ENCODE measurements around the gene TBC1D22B. TPM values are rescaled to one million over a fixed set of nuclear protein-coding genes. Genes with fewer than 3 reads are reported as not detected.

Gene TBC1D22B
- total and polyA plus RNA-seq, 7 donors, result 6.1 to 10.8 (median 7.2) TPM

DNA sequence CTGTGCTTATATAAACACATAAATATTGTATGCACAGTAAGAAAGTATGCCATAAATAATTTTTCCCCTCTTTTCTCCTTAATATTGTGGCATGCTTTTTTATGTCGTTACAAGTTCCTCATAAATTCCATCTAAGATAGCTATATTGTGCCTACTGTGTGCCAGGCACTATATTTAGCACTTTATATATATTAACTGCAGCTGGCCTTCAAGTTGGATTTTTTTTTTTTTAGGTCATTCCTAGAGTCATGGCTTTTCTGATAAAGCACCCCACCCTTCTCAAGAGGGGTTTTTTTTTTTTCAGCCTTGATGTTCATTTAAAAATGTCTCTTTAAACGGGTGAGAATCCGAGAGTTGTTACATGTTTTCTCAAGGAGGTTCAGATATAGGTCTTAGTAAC is 53.4 kb downstream of the TBC1D22B start:
- WGBS, 2 donors, result 89 to 91% methylated on average over 3 of the region's 3 CpGs
- Histone ChIP-seq H3K36me3 (peaks cover 6 to 28% (median 9%) of the 10 kb centered on the region in 4 donors), H3K9me3 (no peaks in the 10 kb centered on the region), H3K4me3 (no peak overlapping the region), H3K27ac (no peak overlapping the region), H3K4me1 (peaks cover 0 to 37% (median 32%) of the 10 kb centered on the region in 4 donors), H3K27me3 (no peaks in the 10 kb centered on the region)
- intact Hi-C loops (cut with DNase I), result no loop called here
- TF ChIP-seq POLR2AphosphoS5 (IDR thresholded peaks at IDR 0.05) (no peak), EP300 (IDR thresholded peaks at IDR 0.05) (no peak), POLR2A (IDR thresholded peaks at IDR 0.05) (no peak)
- TF ChIP-seq, protein P1, sequence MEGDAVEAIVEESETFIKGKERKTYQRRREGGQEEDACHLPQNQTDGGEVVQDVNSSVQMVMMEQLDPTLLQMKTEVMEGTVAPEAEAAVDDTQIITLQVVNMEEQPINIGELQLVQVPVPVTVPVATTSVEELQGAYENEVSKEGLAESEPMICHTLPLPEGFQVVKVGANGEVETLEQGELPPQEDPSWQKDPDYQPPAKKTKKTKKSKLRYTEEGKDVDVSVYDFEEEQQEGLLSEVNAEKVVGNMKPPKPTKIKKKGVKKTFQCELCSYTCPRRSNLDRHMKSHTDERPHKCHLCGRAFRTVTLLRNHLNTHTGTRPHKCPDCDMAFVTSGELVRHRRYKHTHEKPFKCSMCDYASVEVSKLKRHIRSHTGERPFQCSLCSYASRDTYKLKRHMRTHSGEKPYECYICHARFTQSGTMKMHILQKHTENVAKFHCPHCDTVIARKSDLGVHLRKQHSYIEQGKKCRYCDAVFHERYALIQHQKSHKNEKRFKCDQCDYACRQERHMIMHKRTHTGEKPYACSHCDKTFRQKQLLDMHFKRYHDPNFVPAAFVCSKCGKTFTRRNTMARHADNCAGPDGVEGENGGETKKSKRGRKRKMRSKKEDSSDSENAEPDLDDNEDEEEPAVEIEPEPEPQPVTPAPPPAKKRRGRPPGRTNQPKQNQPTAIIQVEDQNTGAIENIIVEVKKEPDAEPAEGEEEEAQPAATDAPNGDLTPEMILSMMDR (IDR thresholded peaks at IDR 0.05), result no peak
- DNase-seq, result no peak

DNA sequence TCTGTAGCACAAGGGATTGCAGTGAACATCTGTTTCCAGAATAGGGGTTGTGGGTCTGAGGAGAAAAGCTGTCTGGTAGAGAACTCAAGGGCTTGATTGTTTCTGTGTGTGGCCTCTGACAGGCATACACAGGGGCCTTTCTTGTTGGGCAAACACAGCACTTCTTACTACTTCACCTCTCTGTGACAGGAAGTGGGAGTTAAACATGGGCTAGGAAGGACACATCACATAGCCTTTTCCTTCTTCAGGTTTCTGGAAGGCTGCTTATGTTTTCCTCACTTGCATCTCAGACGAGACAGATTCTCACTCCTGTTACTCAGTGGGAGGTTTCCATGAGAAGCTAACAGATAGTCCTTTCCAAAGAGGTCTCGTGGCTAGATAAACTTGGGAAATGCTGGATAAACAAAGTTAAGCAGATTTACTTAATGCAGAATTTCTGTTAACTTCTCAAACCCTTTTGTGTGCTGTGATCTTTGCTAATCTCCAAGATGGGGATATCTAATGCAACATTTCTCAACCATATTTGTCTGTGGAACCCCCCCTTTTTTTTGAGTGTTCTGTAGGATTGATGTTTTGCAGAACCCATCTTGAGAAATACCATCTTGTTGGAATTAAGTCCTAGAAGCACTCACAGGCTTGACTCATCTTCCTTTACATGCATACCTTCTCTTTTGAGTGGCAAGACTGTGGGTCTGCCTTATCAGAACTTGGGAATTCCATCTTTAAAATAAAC is 54.3 kb downstream of the TBC1D22B start:
- H3K36me3 ChIP-seq, result peaks cover 9 to 38% (median 14%) of the 10 kb centered on the region in 4 donors
- H3K27ac ChIP-seq, result no peak overlapping the region
- no peak for TF ChIP-seq EP300 (IDR thresholded peaks at IDR 0.05)
- TF ChIP-seq, protein P1 (IDR thresholded peaks at IDR 0.05), result no peak
- TF ChIP-seq POLR2A (IDR thresholded peaks at IDR 0.05), result no peak
- TF ChIP-seq POLR2AphosphoS5 (IDR thresholded peaks at IDR 0.05), result no peak
- H3K4me3 ChIP-seq, result no peak overlapping the region
- no peaks in the 10 kb centered on the region for H3K27me3 ChIP-seq
- intact Hi-C loops (cut with DNase I), result no loop called here
- H3K4me1 ChIP-seq, result peaks cover 0 to 37% (median 32%) of the 10 kb centered on the region in 4 donors
- no peaks in the 10 kb centered on the region for H3K9me3 ChIP-seq
- WGBS, 2 donors, result 83 to 85% methylated on average over 2 of the region's 2 CpGs
- no peak for DNase-seq

DNA sequence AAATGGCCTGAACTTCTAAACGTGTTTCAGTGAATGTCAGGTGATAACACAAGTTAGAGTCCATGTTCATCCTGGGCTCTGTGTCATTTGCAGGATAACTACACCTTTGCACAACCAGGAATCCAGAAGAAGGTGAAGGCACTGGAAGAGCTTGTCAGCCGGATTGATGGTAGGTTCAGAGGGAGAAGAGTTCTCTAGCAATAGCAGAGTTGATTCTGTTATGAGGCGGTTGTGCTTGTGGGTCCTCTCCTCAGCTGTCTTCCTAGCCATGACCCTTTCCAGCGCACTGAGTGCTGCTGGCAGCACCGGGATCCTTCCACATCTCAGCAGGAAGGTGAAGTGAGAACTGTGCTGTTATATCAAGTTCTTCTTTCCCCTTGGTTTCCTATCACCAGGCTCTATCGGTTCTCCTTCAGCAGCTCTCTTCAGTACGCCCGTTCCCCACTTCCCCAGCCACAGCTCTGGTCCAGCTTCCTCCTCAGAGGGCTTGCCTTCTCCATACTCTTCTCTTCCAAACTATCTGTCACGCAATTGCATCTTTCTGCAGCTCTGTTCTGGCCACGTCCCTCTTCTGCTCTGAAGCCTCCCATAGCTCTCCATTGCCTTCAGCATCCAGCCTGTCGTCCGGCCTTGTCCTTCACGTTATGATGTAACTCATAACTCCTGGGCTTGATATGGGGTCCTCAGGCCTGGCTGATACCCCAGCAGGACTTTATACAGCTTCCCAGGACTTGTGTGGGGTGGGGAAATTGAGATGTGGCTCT is 56.3 kb downstream of the TBC1D22B start:
- TF ChIP-seq POLR2AphosphoS5 (IDR thresholded peaks at IDR 0.05) (no peak), POLR2A (IDR thresholded peaks at IDR 0.05) (no peak), EP300 (IDR thresholded peaks at IDR 0.05) (no peak)
- TF ChIP-seq, protein P1 (IDR thresholded peaks at IDR 0.05), result no peak
- 90 to 95% methylated on average over 13 of the region's 13 CpGs for WGBS, 2 donors
- Histone ChIP-seq H3K4me1 (peaks cover 0 to 22% (median 18%) of the 10 kb centered on the region in 4 donors), H3K27me3 (no peaks in the 10 kb centered on the region), H3K27ac (no peak overlapping the region), H3K4me3 (no peak overlapping the region), H3K36me3 (peaks cover 10 to 58% (median 20%) of the 10 kb centered on the region in 4 donors), H3K9me3 (no peaks in the 10 kb centered on the region)
- no peak for DNase-seq
- intact Hi-C loops (cut with DNase I), result no loop called here

DNA sequence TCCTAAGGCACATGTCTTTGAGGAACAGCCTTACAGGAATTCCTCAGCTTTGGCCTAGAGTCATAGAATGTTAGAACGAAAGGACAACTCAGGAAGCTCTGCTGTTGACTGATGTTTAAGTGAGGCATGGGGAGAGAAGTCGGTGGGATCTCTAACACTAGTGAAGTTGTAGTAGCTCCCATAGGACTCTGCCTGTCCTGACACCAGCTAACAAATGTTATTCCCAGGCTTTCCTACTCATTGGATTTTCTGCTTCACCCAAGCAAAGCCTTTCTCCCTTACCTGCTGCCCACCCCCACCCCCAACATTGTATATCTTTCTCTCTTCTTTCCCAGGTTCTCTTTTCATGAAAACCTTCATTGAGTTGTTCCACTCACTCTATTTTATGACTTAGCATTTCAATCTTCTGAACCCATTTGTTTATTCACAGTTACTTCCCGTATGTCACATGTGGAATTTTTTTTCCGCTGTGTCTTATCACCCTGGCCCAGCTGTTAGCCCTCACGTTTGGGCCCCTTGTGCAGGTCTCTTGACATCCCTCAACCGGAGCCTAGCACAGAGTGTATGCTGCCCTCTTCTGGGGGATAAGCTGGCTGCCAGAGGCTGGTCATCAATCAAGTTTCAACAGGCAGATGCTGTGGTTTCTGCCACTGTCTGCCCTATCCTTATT is 57.0 kb downstream of the TBC1D22B start:
- Histone ChIP-seq H3K27ac (no peak overlapping the region), H3K4me3 (no peak overlapping the region), H3K36me3 (peaks cover 10 to 65% (median 24%) of the 10 kb centered on the region in 4 donors), H3K4me1 (peaks cover 0 to 17% (median 14%) of the 10 kb centered on the region in 4 donors), H3K27me3 (no peaks in the 10 kb centered on the region), H3K9me3 (no peaks in the 10 kb centered on the region)
- no peak for DNase-seq
- intact Hi-C loops (cut with DNase I), result no loop called here
- WGBS, 2 donors, result 50 to 56% methylated on average over 6 of the region's 6 CpGs
- TF ChIP-seq POLR2AphosphoS5 (IDR thresholded peaks at IDR 0.05) (no peak), POLR2A (IDR thresholded peaks at IDR 0.05) (no peak), EP300 (IDR thresholded peaks at IDR 0.05) (no peak)
- TF ChIP-seq, protein P1 (IDR thresholded peaks at IDR 0.05), result no peak
